ENCODE measurements around the gene MYH15. TPM values are rescaled to one million over a fixed set of nuclear protein-coding genes. Genes with fewer than 3 reads are reported as not detected.

The MYH15 gene
- total RNA-seq, 4 donors from 2014 or later, result 0.18 to 0.38 TPM; not detected in 2

DNA sequence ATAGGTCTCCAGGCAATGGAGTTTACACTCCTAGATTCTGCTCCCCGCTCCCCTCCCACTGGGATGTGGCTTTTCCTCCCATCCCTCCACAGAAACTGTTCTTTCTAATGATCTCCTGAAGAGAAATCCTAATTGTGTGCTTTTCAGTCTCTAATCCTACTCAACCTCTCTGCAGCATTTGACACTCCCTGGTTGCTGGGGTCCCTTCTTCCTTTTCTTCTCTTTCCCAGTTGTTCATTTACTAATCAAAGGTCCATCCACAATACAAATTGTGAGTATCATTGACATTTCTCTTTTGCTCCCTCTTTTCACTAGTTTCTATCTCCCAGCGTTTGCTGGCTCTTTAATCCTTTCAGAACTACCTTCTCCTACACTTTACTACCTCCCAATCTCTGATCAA is 6.5 kb upstream of the MYH15 start:
- H3K4me3 ChIP-seq, result no peak overlapping the region
- no peak for TF ChIP-seq POLR2A (IDR thresholded peaks at IDR 0.05)
- TF ChIP-seq, protein P1, sequence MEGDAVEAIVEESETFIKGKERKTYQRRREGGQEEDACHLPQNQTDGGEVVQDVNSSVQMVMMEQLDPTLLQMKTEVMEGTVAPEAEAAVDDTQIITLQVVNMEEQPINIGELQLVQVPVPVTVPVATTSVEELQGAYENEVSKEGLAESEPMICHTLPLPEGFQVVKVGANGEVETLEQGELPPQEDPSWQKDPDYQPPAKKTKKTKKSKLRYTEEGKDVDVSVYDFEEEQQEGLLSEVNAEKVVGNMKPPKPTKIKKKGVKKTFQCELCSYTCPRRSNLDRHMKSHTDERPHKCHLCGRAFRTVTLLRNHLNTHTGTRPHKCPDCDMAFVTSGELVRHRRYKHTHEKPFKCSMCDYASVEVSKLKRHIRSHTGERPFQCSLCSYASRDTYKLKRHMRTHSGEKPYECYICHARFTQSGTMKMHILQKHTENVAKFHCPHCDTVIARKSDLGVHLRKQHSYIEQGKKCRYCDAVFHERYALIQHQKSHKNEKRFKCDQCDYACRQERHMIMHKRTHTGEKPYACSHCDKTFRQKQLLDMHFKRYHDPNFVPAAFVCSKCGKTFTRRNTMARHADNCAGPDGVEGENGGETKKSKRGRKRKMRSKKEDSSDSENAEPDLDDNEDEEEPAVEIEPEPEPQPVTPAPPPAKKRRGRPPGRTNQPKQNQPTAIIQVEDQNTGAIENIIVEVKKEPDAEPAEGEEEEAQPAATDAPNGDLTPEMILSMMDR (IDR thresholded peaks at IDR 0.05), result no peak
- no peak for DNase-seq
- no peaks in the 10 kb centered on the region for H3K27me3 ChIP-seq
- no peaks in the 10 kb centered on the region for H3K9me3 ChIP-seq
- H3K36me3 ChIP-seq, result no peaks in the 10 kb centered on the region
- no peaks in the 10 kb centered on the region for H3K4me1 ChIP-seq
- H3K27ac ChIP-seq, result no peak overlapping the region

DNA sequence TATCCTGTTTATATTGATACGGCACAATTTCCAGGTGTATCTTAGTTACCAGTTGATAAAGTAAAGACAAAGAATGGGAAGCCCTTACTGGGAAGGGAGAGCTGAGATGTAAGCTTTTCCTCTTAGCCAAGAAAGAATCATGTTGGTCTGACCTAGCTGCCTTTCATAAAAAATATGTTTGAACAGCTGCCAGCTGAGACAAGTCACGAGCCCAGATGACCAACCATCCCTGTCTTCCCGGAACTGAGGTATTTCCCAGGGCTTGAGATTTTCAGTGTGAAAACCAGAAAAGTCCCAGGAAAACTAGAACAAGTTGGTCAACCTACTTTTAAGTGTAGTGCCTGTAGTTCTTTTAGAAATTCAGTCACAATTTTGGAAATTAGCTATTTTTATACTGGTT is 3.6 kb upstream of the MYH15 start:
- DNase-seq, result no peak
- H3K9me3 ChIP-seq, result no peaks in the 10 kb centered on the region
- H3K4me1 ChIP-seq, result no peaks in the 10 kb centered on the region
- H3K36me3 ChIP-seq, result no peaks in the 10 kb centered on the region
- no peak overlapping the region for H3K27ac ChIP-seq
- H3K27me3 ChIP-seq, result no peaks in the 10 kb centered on the region
- TF ChIP-seq, protein P1 (IDR thresholded peaks at IDR 0.05), result no peak
- TF ChIP-seq POLR2A (IDR thresholded peaks at IDR 0.05), result no peak
- H3K4me3 ChIP-seq, result no peak overlapping the region

DNA sequence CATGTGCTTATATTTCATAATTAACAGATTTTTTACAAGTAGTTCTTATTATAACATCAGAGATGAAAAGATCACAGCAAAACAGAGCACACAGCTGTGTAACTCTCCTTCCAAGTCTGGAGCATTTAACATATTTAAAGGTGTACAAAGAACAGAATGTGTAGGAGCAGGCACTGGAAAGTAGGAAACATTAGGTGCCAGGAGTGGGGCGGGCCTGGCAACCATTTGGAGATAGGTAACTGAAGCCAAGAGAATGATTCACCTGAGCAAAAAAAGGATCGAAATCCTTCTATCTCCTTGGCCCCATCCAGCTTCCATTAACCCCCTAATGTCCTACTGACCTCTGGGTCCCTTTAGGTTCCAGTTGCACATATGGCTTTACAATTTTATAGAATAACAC is 2.3 kb upstream of the MYH15 start:
- TF ChIP-seq POLR2A (IDR thresholded peaks at IDR 0.05), result no peak
- TF ChIP-seq, protein P1 (IDR thresholded peaks at IDR 0.05), result no peak
- Histone ChIP-seq H3K4me1 (no peaks in the 10 kb centered on the region), H3K4me3 (no peak overlapping the region), H3K27me3 (no peaks in the 10 kb centered on the region), H3K9me3 (no peaks in the 10 kb centered on the region), H3K36me3 (no peaks in the 10 kb centered on the region), H3K27ac (no peak overlapping the region)
- DNase-seq, result no peak

DNA sequence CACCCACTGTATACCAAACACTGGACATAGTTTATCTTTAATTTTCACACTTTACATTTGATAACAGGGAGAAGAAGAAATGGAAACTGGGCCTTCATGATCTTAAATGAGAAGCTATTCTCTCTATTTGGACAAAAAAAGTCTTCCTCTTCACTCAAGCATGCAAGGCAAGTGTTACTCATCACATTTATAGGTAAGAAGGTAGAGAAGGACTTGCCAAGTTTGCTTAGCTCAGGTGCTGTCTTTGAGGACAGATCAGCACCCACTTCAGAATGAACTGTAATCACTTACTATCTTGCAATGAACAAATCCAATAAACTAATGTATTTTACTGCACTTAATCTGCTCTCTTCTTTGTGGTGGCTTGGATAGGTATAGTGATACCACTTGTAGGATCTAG is 1.1 kb upstream of the MYH15 start:
- H3K27ac ChIP-seq, result no peak overlapping the region
- H3K27me3 ChIP-seq, result no peaks in the 10 kb centered on the region
- TF ChIP-seq POLR2A (IDR thresholded peaks at IDR 0.05), result no peak
- TF ChIP-seq, protein P1 (IDR thresholded peaks at IDR 0.05), result no peak
- no peak overlapping the region for H3K4me3 ChIP-seq
- DNase-seq, result no peak
- H3K4me1 ChIP-seq, result no peaks in the 10 kb centered on the region
- no peaks in the 10 kb centered on the region for H3K9me3 ChIP-seq
- no peaks in the 10 kb centered on the region for H3K36me3 ChIP-seq

DNA sequence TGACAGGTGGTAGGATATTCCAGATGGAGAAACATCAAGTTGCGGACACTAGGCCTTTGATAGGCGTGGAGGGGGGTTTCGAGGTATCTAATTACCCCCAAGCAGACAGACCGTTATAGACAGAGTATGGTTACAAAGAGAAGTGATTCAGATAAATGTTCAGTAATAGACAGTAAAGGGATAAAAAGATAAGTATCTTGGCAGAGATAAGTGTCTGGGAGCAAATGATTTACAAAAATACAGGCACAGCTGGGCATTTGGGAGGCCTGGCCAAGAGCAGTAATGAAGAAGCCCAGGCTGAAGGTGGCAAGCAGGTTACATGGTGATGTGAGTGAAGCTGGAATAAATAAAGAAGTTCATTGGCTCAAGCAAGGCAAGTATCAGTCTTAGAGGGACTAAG is 659 bp upstream of the MYH15 start:
- H3K27ac ChIP-seq, result no peak overlapping the region
- no peak for TF ChIP-seq POLR2A (IDR thresholded peaks at IDR 0.05)
- TF ChIP-seq, protein P1 (IDR thresholded peaks at IDR 0.05), result no peak

DNA sequence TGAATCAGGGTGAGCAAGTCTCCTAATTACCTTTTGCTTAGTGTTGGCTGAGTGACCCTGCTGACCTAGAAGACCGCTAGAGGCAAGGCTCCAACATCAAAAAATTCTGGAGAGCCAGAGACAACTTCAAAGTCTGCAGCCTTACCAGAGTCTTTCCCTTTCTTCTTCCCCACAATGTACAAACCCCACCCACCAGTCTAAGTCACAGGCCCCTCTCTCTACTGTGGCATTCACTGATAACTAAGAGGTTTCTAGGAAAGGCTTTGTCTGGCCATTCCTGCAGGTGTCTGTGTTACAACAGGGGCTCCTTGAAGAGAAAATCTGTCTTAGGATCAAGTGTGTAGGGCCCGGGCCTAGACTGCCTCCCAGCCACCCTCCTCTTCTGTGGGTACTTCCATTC is 525 bp downstream of the MYH15 start:
- no peaks in the 10 kb centered on the region for H3K27me3 ChIP-seq
- H3K36me3 ChIP-seq, result no peaks in the 10 kb centered on the region
- H3K4me1 ChIP-seq, result no peaks in the 10 kb centered on the region
- no peak overlapping the region for H3K27ac ChIP-seq
- no peak for DNase-seq
- TF ChIP-seq, protein P1 (IDR thresholded peaks at IDR 0.05), result no peak
- no peak for TF ChIP-seq POLR2A (IDR thresholded peaks at IDR 0.05)
- no peaks in the 10 kb centered on the region for H3K9me3 ChIP-seq
- H3K4me3 ChIP-seq, result no peak overlapping the region

More for the DNA sequence above, 659 bp upstream of the MYH15 start:
- DNase-seq, result no peak
- Histone ChIP-seq H3K36me3 (no peaks in the 10 kb centered on the region), H3K4me1 (no peaks in the 10 kb centered on the region), H3K9me3 (no peaks in the 10 kb centered on the region), H3K4me3 (no peak overlapping the region), H3K27me3 (no peaks in the 10 kb centered on the region)

All from Peyer's patch (tissue), 4 donors.